ENCODE data around the gene LMAN1. TPM values are rescaled to one million over a fixed set of nuclear protein-coding genes. Genes with fewer than 3 reads are reported as not detected.

The LMAN1 gene
- 100 to 1,000 TPM; 118 TPM for total RNA-seq

GRCh38 chr18:59358712-59359575 is at the start of gene LMAN1:
Gene LMAN1, minus strand, starts transcription at chr18:59359265. Its CDS starts 21 bp downstream, at chr18:59359244.
- H3K9me3 Mint-ChIP-seq, result no peaks in the 10 kb centered on the region
- peaks cover 26% of the 10 kb centered on the region for H3K36me3 Mint-ChIP-seq
- H3K4me3 Mint-ChIP-seq, result peak within 1 kb of the TSS; percentile 87
- H3K4me1 Mint-ChIP-seq, result peaks cover 35% of the 10 kb centered on the region
- peak; percentile 98 for DNase-seq
- peak within 1 kb of the TSS; percentile 95 for H3K27ac Mint-ChIP-seq
- no peaks in the 10 kb centered on the region for H3K27me3 Mint-ChIP-seq

- peaks cover 6% of the 10 kb centered on the region for H3K27me3 Mint-ChIP-seq
- H3K36me3 Mint-ChIP-seq, result no peaks in the 10 kb centered on the region
- DNase-seq, result peak; percentile 75
These were observed 43.5 kb upstream of the LMAN1 start for GRCh38 chr18:59402432-59403090.

GRCh38 chr18:59400407-59400806 is 41.3 kb upstream of the LMAN1 start:
- Mint-ChIP-seq H3K9me3 (no peaks in the 10 kb centered on the region), H3K27ac (no peak overlapping the region), H3K36me3 (no peaks in the 10 kb centered on the region), H3K4me3 (no peak overlapping the region), H3K4me1 (peaks cover 9% of the 10 kb centered on the region), H3K27me3 (peaks cover 10% of the 10 kb centered on the region)
- DNase-seq, result no peak

More at GRCh38 chr18:59402432-59403090, 43.5 kb upstream of the LMAN1 start:
- no peak overlapping the region for H3K27ac Mint-ChIP-seq
- no peak overlapping the region for H3K4me3 Mint-ChIP-seq
- H3K9me3 Mint-ChIP-seq, result no peaks in the 10 kb centered on the region
- H3K4me1 Mint-ChIP-seq, result peaks cover 6% of the 10 kb centered on the region

GRCh38 chr18:59395226-59396175 is 36.4 kb upstream of the LMAN1 start:
- Mint-ChIP-seq H3K27ac (no peak overlapping the region), H3K4me1 (peaks cover 7% of the 10 kb centered on the region), H3K9me3 (no peaks in the 10 kb centered on the region), H3K36me3 (no peaks in the 10 kb centered on the region), H3K4me3 (no peak overlapping the region), H3K27me3 (peaks cover 30% of the 10 kb centered on the region)
- DNase-seq, result peak; percentile 4

- H3K4me3 Mint-ChIP-seq, result no peak overlapping the region
- peaks cover 7% of the 10 kb centered on the region for H3K4me1 Mint-ChIP-seq
- H3K36me3 Mint-ChIP-seq, result no peaks in the 10 kb centered on the region
- no peak for DNase-seq
- peaks cover 24% of the 10 kb centered on the region for H3K27me3 Mint-ChIP-seq
- no peak overlapping the region for H3K27ac Mint-ChIP-seq
- no peaks in the 10 kb centered on the region for H3K9me3 Mint-ChIP-seq
These were observed 34.3 kb upstream of the LMAN1 start for GRCh38 chr18:59393381-59393780.

- no peaks in the 10 kb centered on the region for H3K4me1 Mint-ChIP-seq
- H3K27me3 Mint-ChIP-seq, result peaks cover 10% of the 10 kb centered on the region
- H3K36me3 Mint-ChIP-seq, result no peaks in the 10 kb centered on the region
- DNase-seq, result no peak
- H3K4me3 Mint-ChIP-seq, result no peak overlapping the region
- H3K27ac Mint-ChIP-seq, result no peak overlapping the region
- no peaks in the 10 kb centered on the region for H3K9me3 Mint-ChIP-seq
These were observed 29.8 kb upstream of the LMAN1 start for GRCh38 chr18:59388817-59389216.

GRCh38 chr18:59387687-59388565 is 28.9 kb upstream of the LMAN1 start:
- H3K27ac Mint-ChIP-seq, result no peak overlapping the region
- no peak for DNase-seq
- no peaks in the 10 kb centered on the region for H3K36me3 Mint-ChIP-seq
- no peak overlapping the region for H3K4me3 Mint-ChIP-seq
- no peaks in the 10 kb centered on the region for H3K4me1 Mint-ChIP-seq
- H3K27me3 Mint-ChIP-seq, result peaks cover 4% of the 10 kb centered on the region
- no peaks in the 10 kb centered on the region for H3K9me3 Mint-ChIP-seq

GRCh38 chr18:59386909-59387686 is 28.0 kb upstream of the LMAN1 start:
- no peak for DNase-seq
- Mint-ChIP-seq H3K27ac (no peak overlapping the region), H3K9me3 (no peaks in the 10 kb centered on the region), H3K36me3 (no peaks in the 10 kb centered on the region), H3K27me3 (peaks cover 1% of the 10 kb centered on the region), H3K4me1 (no peaks in the 10 kb centered on the region), H3K4me3 (no peak overlapping the region)

- Mint-ChIP-seq H3K27ac (no peak overlapping the region), H3K4me3 (no peak overlapping the region), H3K36me3 (no peaks in the 10 kb centered on the region), H3K4me1 (no peaks in the 10 kb centered on the region), H3K9me3 (no peaks in the 10 kb centered on the region), H3K27me3 (peaks cover 8% of the 10 kb centered on the region)
- DNase-seq, result no peak
These were observed 26.1 kb upstream of the LMAN1 start for GRCh38 chr18:59385191-59385590.

- H3K36me3 Mint-ChIP-seq, result no peaks in the 10 kb centered on the region
- no peaks in the 10 kb centered on the region for H3K9me3 Mint-ChIP-seq
- peaks cover 2% of the 10 kb centered on the region for H3K4me1 Mint-ChIP-seq
- no peak overlapping the region for H3K27ac Mint-ChIP-seq
- peaks cover 19% of the 10 kb centered on the region for H3K27me3 Mint-ChIP-seq
- DNase-seq, result no peak
- H3K4me3 Mint-ChIP-seq, result no peak overlapping the region
These were observed 24.8 kb upstream of the LMAN1 start for GRCh38 chr18:59383851-59384250.

GRCh38 chr18:59382383-59382782 is 23.3 kb upstream of the LMAN1 start:
- no peaks in the 10 kb centered on the region for H3K36me3 Mint-ChIP-seq
- DNase-seq, result no peak
- H3K4me3 Mint-ChIP-seq, result no peak overlapping the region
- H3K4me1 Mint-ChIP-seq, result peaks cover 17% of the 10 kb centered on the region
- peaks cover 21% of the 10 kb centered on the region for H3K27me3 Mint-ChIP-seq
- H3K27ac Mint-ChIP-seq, result no peak overlapping the region
- no peaks in the 10 kb centered on the region for H3K9me3 Mint-ChIP-seq

GRCh38 chr18:59381949-59382348 is 22.9 kb upstream of the LMAN1 start:
- Mint-ChIP-seq H3K27me3 (peaks cover 21% of the 10 kb centered on the region), H3K36me3 (no peaks in the 10 kb centered on the region), H3K4me3 (no peak overlapping the region), H3K9me3 (no peaks in the 10 kb centered on the region), H3K4me1 (peaks cover 17% of the 10 kb centered on the region), H3K27ac (no peak overlapping the region)
- no peak for DNase-seq

- Mint-ChIP-seq H3K4me1 (peaks cover 17% of the 10 kb centered on the region), H3K27me3 (peaks cover 21% of the 10 kb centered on the region), H3K9me3 (no peaks in the 10 kb centered on the region), H3K36me3 (no peaks in the 10 kb centered on the region), H3K27ac (no peak overlapping the region), H3K4me3 (no peak overlapping the region)
- DNase-seq, result no peak
These were observed 21.6 kb upstream of the LMAN1 start for GRCh38 chr18:59380706-59381105.
